IPS-18a (cell line): ENCODE data around the gene APLP1.

ENCODE experiments used
- H3K27ac ChIP-seq: one replicate; pipeline ENCODE4 v1.5.1; 2013; ENCODE audit warnings: low read length
- H3K27me3 ChIP-seq: one replicate; pipeline ENCODE4 v1.6.1; 2013; ENCODE audit warnings: mild to moderate bottlenecking, low read length; ENCODE audit not compliant: control insufficient read depth, insufficient read depth
- H3K36me3 ChIP-seq: one replicate; pipeline ENCODE4 v1.6.1; 2013; ENCODE audit warnings: low read depth, low read length; ENCODE audit not compliant: control insufficient read depth
- H3K4me1 ChIP-seq: one replicate; pipeline ENCODE4 v1.6.1; 2013; ENCODE audit warnings: low read depth, low read length; ENCODE audit not compliant: control insufficient read depth
- H3K4me3 ChIP-seq: one replicate; pipeline ENCODE4 v1.5.1; 2013; ENCODE audit warnings: low read length
- H3K9ac ChIP-seq: one replicate; pipeline ENCODE4 v1.6.1; 2013; ENCODE audit warnings: mild to moderate bottlenecking, low read length, moderate library complexity
- H3K9me3 ChIP-seq: one replicate; pipeline ENCODE4 v1.6.1; 2013; ENCODE audit warnings: low read depth, low read length; ENCODE audit not compliant: control insufficient read depth

The APLP1 gene

DNA sequence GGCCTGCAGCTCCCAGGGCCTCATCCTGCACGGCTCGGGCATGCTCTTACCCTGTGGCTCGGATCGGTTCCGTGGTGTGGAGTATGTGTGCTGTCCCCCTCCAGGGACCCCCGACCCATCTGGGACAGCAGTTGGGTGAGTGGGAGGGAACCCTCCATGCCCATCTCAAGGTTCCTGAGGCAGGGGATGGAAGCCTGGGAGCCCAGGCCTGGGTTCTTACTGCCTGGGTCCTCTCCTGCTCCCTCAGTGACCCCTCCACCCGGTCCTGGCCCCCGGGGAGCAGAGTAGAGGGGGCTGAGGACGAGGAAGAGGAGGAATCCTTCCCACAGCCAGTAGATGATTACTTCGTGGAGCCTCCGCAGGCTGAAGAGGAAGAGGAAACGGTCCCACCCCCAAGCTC lies 3.2 kb downstream of the APLP1 start:
- Histone ChIP-seq H3K4me3 (no peak overlapping the region), H3K36me3 (no peaks in the 10 kb centered on the region)

GRCh38 chr19:35872180-35872579 lies 3.8 kb downstream of the APLP1 start:
- H3K27ac ChIP-seq: no peak overlapping the region
- no peak overlapping the region for H3K4me3 ChIP-seq
- no peaks in the 10 kb centered on the region for H3K9me3 ChIP-seq
- H3K27me3 ChIP-seq: peaks cover 10% of the 10 kb centered on the region
- peaks cover 14% of the 10 kb centered on the region for H3K4me1 ChIP-seq
- H3K9ac ChIP-seq: no peak overlapping the region
- no peaks in the 10 kb centered on the region for H3K36me3 ChIP-seq

More for the DNA sequence above, 3.2 kb downstream of the APLP1 start:
- Histone ChIP-seq H3K9me3 (no peaks in the 10 kb centered on the region), H3K9ac (no peak overlapping the region), H3K4me1 (peaks cover 14% of the 10 kb centered on the region), H3K27me3 (peaks cover 10% of the 10 kb centered on the region), H3K27ac (no peak overlapping the region)

GRCh38 chr19:35874392-35874930 lies 6.1 kb downstream of the APLP1 start:
- H3K27me3 ChIP-seq: peaks cover 10% of the 10 kb centered on the region
- no peaks in the 10 kb centered on the region for H3K36me3 ChIP-seq
- H3K9me3 ChIP-seq: no peaks in the 10 kb centered on the region
- no peak overlapping the region for H3K9ac ChIP-seq
- H3K4me1 ChIP-seq: peaks cover 5% of the 10 kb centered on the region
- H3K4me3 ChIP-seq: no peak overlapping the region
- no peak overlapping the region for H3K27ac ChIP-seq

DNA sequence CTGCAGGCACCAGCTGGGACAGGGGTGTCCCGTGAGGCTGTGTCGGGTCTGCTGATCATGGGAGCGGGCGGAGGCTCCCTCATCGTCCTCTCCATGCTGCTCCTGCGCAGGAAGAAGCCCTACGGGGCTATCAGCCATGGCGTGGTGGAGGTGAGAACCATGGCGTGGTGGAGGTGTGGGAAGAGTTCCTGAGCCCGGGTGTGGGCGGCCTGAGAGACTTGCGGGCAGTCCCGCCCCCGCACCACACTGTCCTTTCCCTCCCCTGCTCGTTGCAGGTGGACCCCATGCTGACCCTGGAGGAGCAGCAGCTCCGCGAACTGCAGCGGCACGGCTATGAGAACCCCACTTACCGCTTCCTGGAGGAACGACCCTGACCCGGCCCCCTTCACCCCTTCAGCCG lies 10.7 kb downstream of the APLP1 start:
- Histone ChIP-seq H3K36me3 (no peaks in the 10 kb centered on the region), H3K4me3 (no peak overlapping the region), H3K9me3 (no peaks in the 10 kb centered on the region), H3K27ac (no peak overlapping the region), H3K4me1 (peaks cover 7% of the 10 kb centered on the region), H3K27me3 (peaks cover 10% of the 10 kb centered on the region), H3K9ac (no peak overlapping the region)

GRCh38 chr19:35879770-35880317 lies 11.5 kb downstream of the APLP1 start:
- H3K4me1 ChIP-seq: peaks cover 7% of the 10 kb centered on the region
- no peak overlapping the region for H3K4me3 ChIP-seq
- no peak overlapping the region for H3K27ac ChIP-seq
- H3K9me3 ChIP-seq: no peaks in the 10 kb centered on the region
- H3K9ac ChIP-seq: no peak overlapping the region
- H3K36me3 ChIP-seq: no peaks in the 10 kb centered on the region
- H3K27me3 ChIP-seq: peaks cover 10% of the 10 kb centered on the region

DNA sequence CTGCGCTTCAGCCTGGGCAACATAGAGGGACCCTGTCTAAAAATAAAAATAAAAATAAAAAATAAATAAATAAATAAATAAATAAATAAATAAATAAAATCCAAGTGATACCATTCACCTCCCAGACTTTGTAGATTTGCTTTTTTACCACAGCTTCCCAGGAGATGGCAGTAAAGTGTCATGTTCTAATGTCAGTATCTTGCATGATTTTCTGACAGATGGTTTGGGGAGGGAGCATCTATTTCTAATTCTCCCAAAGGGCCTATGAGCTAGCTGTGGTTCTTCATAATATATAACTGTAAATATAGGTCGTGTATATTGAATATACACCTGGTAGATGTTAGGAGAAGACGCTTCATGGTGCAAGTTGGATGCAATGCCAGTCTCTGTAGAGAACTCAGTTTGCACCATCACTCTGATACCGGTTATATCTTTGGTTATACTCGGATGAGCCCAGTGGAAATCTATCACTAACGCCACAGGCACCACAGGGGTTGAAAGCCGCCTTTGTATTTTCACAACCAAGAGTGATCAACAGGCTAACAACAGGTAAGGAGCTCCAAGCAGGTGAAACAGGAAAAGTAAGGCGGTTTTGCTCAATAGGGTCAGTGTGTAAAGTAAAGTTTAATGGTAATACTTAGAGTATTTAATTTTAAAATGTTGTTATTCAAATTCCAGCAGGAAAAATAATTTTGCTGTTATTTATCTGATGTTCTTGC lies 13.9 kb downstream of the APLP1 start:
- H3K4me3 ChIP-seq: no peak overlapping the region
- no peak overlapping the region for H3K27ac ChIP-seq

GRCh38 chr19:35883882-35884281 lies 15.5 kb downstream of the APLP1 start:
- peaks cover 7% of the 10 kb centered on the region for H3K4me1 ChIP-seq
- no peak overlapping the region for H3K4me3 ChIP-seq
- peaks cover 6% of the 10 kb centered on the region for H3K36me3 ChIP-seq
- H3K9me3 ChIP-seq: no peaks in the 10 kb centered on the region
- H3K27ac ChIP-seq: no peak overlapping the region
- no peak overlapping the region for H3K9ac ChIP-seq
- H3K27me3 ChIP-seq: peaks cover 4% of the 10 kb centered on the region

More for the DNA sequence above, 13.9 kb downstream of the APLP1 start:
- Histone ChIP-seq H3K27me3 (peaks cover 10% of the 10 kb centered on the region), H3K9me3 (no peaks in the 10 kb centered on the region), H3K36me3 (no peaks in the 10 kb centered on the region), H3K9ac (no peak overlapping the region), H3K4me1 (peaks cover 7% of the 10 kb centered on the region)

DNA sequence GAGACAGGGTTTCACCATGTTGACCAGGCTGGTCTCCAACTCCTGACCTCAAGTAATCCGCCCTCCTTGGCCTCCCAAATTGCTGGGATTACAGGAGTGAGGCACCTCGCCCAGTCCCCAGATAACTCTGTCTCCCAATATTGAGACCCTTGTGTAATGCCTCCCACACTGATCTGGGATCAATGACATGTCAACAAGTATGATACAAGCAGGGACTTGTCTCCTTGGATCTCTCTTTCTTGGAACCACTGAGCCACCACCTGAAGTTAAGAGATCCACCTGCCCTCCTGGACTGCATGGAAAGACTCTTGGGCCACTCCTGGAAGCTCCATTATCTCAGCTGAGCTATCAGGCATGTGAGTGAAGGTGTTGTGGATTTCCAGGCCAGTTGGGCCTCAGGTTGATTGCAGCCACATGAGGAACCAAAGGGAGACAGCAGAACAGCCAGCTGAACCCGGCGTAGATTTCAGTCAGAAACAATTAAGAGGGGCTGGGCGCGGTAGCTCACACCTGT lies 16.9 kb downstream of the APLP1 start:
- H3K27me3 ChIP-seq: no peaks in the 10 kb centered on the region
- H3K4me1 ChIP-seq: no peaks in the 10 kb centered on the region
- H3K36me3 ChIP-seq: peaks cover 19% of the 10 kb centered on the region
- H3K9ac ChIP-seq: no peak overlapping the region
- no peak overlapping the region for H3K27ac ChIP-seq
- no peaks in the 10 kb centered on the region for H3K9me3 ChIP-seq
- H3K4me3 ChIP-seq: no peak overlapping the region

DNA sequence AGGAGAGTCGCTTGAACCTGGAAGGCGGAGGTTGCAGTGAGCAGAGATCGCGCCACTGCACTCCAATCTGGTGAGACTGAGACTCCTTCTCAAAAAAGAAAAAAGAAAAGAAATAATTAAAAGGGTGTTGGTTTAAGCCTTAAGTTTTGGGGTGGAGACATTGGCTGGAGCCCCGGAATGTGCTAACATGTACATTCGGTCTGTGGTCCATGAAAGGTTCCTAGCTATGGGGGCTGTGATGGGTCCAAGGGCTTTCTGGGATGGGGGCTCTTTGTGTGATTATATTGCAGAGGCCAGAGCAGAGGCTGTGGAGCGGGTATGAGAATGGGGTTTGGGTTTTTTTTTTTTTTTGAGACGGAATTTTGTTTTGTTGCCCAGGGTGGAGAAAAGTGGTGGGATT lies 17.5 kb downstream of the APLP1 start:
- H3K4me3 ChIP-seq: no peak overlapping the region
- H3K9ac ChIP-seq: no peak overlapping the region
- H3K9me3 ChIP-seq: no peaks in the 10 kb centered on the region
- H3K27me3 ChIP-seq: no peaks in the 10 kb centered on the region
- H3K36me3 ChIP-seq: peaks cover 19% of the 10 kb centered on the region
- H3K4me1 ChIP-seq: no peaks in the 10 kb centered on the region
- no peak overlapping the region for H3K27ac ChIP-seq

DNA sequence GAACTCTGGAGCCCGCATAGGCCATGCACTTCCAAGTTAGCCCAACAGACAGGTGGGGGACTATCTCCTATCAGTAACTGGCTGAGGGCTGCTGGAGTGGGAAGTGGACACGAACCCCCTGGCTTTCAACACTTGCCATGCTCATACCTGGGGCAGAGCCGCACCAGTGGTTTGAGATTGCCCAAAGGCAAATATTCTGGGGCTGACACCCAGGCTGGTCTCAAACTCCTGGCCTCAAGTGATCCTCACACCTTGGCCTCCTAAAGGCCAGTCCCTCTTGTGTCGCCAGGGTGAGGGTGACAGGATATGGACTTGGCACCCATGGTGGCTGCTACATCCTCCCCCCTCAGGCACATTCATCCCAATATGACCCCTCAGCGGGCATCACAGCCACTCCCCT lies 18.8 kb downstream of the APLP1 start:
- Histone ChIP-seq H3K9me3 (no peaks in the 10 kb centered on the region), H3K36me3 (peaks cover 19% of the 10 kb centered on the region), H3K27me3 (no peaks in the 10 kb centered on the region), H3K4me1 (no peaks in the 10 kb centered on the region), H3K27ac (no peak overlapping the region), H3K4me3 (no peak overlapping the region), H3K9ac (no peak overlapping the region)

GRCh38 chr19:35888398-35888797 lies 20.0 kb downstream of the APLP1 start:
- no peaks in the 10 kb centered on the region for H3K27me3 ChIP-seq
- H3K27ac ChIP-seq: no peak overlapping the region
- H3K4me3 ChIP-seq: no peak overlapping the region
- H3K36me3 ChIP-seq: peaks cover 27% of the 10 kb centered on the region
- no peak overlapping the region for H3K9ac ChIP-seq
- no peaks in the 10 kb centered on the region for H3K9me3 ChIP-seq
- H3K4me1 ChIP-seq: no peaks in the 10 kb centered on the region
